GM12878 (cell line): ENCODE measurements around the gene TCIRG1.

Experiments used
- CREB1 ChIP-seq: IDR thresholded peaks from 2 replicates; pipeline ENCODE4 v1.6.1; 2012; ENCODE audit warnings: low read depth, mild to moderate bottlenecking, inconsistent platforms
- NFIC ChIP-seq: IDR thresholded peaks from 2 replicates; pipeline ENCODE4 v1.6.1; 2012; ENCODE audit warnings: low read depth, mild to moderate bottlenecking, inconsistent platforms, low read length, moderate library complexity
- POLR2A ChIP-seq: IDR thresholded peaks from 2 replicates; pipeline ENCODE4 v1.6.1; 2011; ENCODE audit warnings: low read depth, mild to moderate bottlenecking, low read length
- TF ChIP-seq, protein P1 (sequence below), 3 experiments: IDR thresholded peaks in 2 of 3; conservative IDR thresholded peaks in 1 of 3; 2 replicates each; pipeline ENCODE4 v1.5.1; 2011; ENCODE audit warnings: low read depth in 3 of 3, low read length in 3 of 3, mild to moderate bottlenecking in 3 of 3, control low read depth in 2 of 3, moderate library complexity in 2 of 3, inconsistent platforms in 1 of 3, mixed read lengths in 1 of 3; ENCODE audit not compliant: control insufficient read depth in 2 of 3, insufficient read depth in 1 of 3; ENCODE audit errors: extremely low read depth in 1 of 3
- TF ChIP-seq, protein P2 (sequence below): IDR thresholded peaks from 2 replicates; pipeline ENCODE4 v1.6.1; 2011; ENCODE audit warnings: low read depth, mild to moderate bottlenecking, low read length, moderate library complexity, borderline replicate concordance; ENCODE audit errors: extremely low read depth

DNA sequence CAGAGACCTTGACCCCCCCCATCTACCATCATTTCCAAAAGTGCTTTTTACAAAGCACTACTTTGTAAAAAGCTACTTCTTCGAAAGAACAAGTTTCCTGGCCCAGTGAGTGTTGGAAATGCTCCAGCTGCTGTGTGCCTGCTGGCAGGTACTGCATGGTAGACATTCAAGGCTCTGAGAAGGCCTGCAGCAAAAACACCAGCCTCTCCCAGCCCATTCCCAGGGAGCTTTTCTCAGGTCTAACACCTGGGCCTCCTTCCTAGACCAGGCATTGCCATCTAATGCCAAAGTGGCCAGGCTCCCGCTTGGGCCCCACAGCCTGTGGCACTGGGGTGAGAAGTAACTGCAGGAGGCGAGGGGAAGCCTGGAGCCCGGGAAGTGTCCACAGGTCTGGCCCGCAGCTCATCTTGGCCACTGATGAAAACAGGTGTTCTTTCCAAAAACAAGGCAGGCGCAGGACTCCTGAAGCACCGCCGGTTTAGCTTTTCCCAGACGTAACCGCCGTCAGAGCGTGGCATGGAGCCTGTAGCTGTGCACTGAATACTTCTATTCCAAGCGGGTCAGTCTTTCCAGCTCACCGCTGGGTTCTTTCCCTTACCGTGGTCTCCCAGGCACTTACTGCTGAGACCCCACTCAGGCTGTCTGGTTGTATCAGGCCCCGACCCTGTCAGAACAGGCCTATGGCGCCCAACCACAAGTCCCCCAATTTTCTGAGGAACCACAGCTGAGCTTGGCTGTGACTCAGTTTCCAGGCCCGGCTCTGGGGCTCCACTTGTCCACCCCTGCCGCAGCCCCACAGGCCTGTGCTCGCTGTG lies 1.2 kb upstream of the TCIRG1 start:
- TF ChIP-seq POLR2A (no peak), NFIC (no peak), CREB1 (no peak)
- TF ChIP-seq, protein P1, sequence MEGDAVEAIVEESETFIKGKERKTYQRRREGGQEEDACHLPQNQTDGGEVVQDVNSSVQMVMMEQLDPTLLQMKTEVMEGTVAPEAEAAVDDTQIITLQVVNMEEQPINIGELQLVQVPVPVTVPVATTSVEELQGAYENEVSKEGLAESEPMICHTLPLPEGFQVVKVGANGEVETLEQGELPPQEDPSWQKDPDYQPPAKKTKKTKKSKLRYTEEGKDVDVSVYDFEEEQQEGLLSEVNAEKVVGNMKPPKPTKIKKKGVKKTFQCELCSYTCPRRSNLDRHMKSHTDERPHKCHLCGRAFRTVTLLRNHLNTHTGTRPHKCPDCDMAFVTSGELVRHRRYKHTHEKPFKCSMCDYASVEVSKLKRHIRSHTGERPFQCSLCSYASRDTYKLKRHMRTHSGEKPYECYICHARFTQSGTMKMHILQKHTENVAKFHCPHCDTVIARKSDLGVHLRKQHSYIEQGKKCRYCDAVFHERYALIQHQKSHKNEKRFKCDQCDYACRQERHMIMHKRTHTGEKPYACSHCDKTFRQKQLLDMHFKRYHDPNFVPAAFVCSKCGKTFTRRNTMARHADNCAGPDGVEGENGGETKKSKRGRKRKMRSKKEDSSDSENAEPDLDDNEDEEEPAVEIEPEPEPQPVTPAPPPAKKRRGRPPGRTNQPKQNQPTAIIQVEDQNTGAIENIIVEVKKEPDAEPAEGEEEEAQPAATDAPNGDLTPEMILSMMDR (IDR thresholded peaks at IDR 0.05 in 2 of 3, conservative IDR thresholded peaks at IDR 0.05 in 1 of 3; ENCODE audit: control insufficient read depth in 2 of 3, extremely low read depth in 1 of 3, insufficient read depth in 1 of 3, low read depth in 3 of 3, low read length in 3 of 3), result no peak
- TF ChIP-seq, protein P2, sequence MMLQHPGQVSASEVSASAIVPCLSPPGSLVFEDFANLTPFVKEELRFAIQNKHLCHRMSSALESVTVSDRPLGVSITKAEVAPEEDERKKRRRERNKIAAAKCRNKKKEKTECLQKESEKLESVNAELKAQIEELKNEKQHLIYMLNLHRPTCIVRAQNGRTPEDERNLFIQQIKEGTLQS, result no peak
